IPS-20b (cell line): Measurements from ENCODE around the gene TRMT112.
A peak's percentile ranks its signal among the peaks of the same experiment; 100 is the strongest.
"Not testable (repeated sequence)": the region's sequence is repeated elsewhere in the genome, so short reads cannot be mapped to it uniquely, and the experiment has no call there.

Source experiments
- H3K27ac ChIP-seq: one replicate; pipeline ENCODE4 v1.5.1; 2013; ENCODE audit warnings: low read length
- H3K27me3 ChIP-seq: 2 replicates; pipeline ENCODE4 v1.6.1; 2013; ENCODE audit warnings: mild to moderate bottlenecking, low read length, inconsistent platforms; ENCODE audit not compliant: insufficient read depth
- H3K36me3 ChIP-seq: 2 replicates; pipeline ENCODE4 v1.6.1; 2013; ENCODE audit warnings: low read depth, mild to moderate bottlenecking, inconsistent platforms, low read length, moderate library complexity; ENCODE audit not compliant: insufficient read depth
- H3K4me1 ChIP-seq: 2 replicates; pipeline ENCODE4 v1.6.1; 2013; ENCODE audit warnings: mild to moderate bottlenecking, control low read depth, inconsistent platforms, low read length, moderate library complexity; ENCODE audit not compliant: insufficient read depth
- H3K4me3 ChIP-seq: 2 replicates; pipeline ENCODE4 v1.5.1; 2013; ENCODE audit warnings: mild to moderate bottlenecking, low read length, inconsistent platforms
- H3K9ac ChIP-seq: 2 replicates; pipeline ENCODE4 v1.6.1; 2013; ENCODE audit warnings: low read depth, mild to moderate bottlenecking, inconsistent platforms, low read length, moderate library complexity
- H3K9me3 ChIP-seq: 2 replicates; pipeline ENCODE4 v1.6.1; 2013; ENCODE audit warnings: mild to moderate bottlenecking, low read depth, low read length, inconsistent platforms; ENCODE audit not compliant: insufficient read depth

Gene TRMT112

DNA sequence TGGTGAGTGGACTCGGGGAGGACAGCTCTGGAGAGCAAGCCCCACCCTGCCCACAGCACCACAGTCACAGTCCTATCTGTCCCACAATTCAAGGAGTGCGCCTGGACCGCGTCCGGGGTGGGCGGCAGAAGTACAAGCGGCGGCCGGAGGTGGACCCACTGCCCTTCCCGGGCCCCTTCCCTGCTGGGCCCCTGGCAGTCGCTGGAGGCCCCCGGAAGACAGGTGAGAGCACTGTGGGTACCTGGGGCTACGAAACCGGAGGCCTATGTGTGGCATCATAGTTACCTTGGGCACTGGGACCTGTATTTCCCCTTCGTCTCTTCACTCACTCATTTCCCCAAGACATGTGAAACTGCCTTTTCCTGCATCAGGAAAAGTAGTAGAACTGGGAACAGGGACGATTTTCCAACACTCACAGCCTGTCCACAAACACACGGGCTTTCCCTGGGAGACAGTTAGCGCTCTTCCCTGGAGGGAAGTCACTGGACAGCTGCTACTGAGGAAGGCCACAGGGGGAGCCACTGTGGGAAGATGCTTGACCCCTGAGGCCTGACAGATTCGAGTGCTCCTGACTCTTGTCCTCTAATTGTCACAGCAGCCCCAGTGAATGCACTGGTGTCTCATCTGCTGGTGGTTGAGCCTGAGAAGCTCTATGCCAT is 3.1 kb downstream of the TRMT112 start:
- H3K4me1 ChIP-seq = peaks cover 2% of the 10 kb centered on the region; the same call in 1 of the 2 replicates
- H3K27ac ChIP-seq = no peak overlapping the region
- H3K4me3 ChIP-seq = no peak overlapping the region
- no peak overlapping the region for H3K9ac ChIP-seq
- peaks cover 34% of the 10 kb centered on the region for H3K36me3 ChIP-seq
- H3K27me3 ChIP-seq = no peaks in the 10 kb centered on the region
- no peaks in the 10 kb centered on the region for H3K9me3 ChIP-seq

DNA sequence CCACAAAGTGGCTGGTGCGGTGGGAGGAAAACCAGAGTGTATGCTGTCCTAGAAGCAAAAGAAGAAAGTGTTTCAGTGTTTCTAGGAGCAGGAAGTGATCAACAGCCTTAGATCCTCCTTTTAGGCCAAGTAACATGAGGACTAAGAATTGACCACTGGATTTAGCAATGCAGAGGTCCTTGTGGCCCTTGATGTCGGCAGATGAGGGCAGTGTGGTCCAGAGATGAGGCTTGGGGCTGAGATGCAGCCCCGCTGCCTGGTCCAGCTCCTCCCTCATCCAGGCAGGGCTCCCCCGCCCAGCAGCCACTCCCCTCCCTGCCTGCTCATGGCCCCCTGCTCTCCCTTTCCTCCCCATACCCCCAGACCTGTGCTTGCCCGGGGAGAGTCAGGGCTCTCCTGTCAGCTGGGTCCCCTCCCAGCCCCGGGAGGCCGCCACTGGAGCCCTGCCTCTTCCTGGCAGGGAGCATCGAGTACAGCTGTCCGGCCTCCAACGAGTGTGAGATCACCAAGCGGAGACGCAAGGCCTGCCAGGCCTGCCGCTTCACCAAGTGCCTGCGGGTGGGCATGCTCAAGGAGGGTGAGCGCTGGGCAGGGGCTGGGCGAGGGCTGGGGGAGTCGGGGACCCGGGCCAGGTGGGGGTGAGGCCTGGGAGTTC is 3.7 kb downstream of the TRMT112 start:
- Histone ChIP-seq H3K9me3 (no peaks in the 10 kb centered on the region), H3K9ac (no peak overlapping the region), H3K27ac (no peak overlapping the region), H3K36me3 (peaks cover 34% of the 10 kb centered on the region), H3K4me3 (no peak overlapping the region), H3K27me3 (no peaks in the 10 kb centered on the region), H3K4me1 (no peaks in the 10 kb centered on the region; the same call in 1 of the 2 replicates)

DNA sequence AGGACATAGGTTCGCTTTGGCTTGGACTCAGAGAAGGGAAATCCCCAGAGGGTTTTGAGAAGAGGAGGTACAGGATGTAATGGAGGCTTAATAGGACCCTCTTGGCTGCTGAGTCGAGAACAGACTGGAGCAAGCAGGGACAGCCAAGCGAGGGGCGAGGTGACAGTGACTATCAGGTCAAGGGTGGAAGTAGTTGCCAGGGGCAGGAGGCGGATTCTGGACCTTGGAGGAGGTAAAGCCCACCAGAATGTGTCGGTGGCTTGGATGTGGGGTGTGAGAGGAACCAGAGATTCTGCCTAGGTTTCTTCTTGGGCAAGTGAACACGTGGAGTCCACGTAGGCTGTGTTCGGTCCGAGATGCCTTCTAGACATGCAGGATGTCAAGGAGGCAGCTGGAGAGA is 4.4 kb downstream of the TRMT112 start:
- no peak overlapping the region; the same call in 1 of the 2 replicates for H3K9ac ChIP-seq
- H3K36me3 ChIP-seq = peaks cover 34% of the 10 kb centered on the region
- H3K4me3 ChIP-seq = no peak overlapping the region
- no peaks in the 10 kb centered on the region; the same call in 1 of the 2 replicates for H3K4me1 ChIP-seq
- H3K27me3 ChIP-seq = no peaks in the 10 kb centered on the region
- no peaks in the 10 kb centered on the region for H3K9me3 ChIP-seq
- H3K27ac ChIP-seq = no peak overlapping the region

DNA sequence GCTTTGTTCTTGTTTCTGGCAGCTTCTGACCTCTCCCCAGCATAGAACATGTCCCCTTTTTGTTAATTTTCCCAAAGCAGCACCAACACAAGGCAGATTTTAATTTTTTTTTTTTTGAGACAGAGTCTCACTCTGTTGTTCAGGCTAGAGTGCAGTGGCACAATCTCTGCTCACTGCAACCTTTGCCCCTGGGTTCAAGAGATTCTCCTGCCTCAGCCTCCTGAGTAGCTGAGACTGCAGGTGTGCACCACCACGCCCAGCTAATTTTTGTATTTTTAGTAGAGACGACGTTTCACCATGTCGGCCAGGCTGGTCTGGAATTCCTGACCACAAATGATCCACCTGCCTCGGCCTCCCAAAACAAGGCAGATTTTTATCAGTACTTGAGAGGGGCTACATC is 9.6 kb downstream of the TRMT112 start:
- not testable (repeated sequence) for H3K27me3 ChIP-seq, H3K9me3 ChIP-seq, H3K9ac ChIP-seq, H3K36me3 ChIP-seq, H3K4me3 ChIP-seq, H3K27ac ChIP-seq
- H3K4me1 ChIP-seq = peaks cover 11% of the 10 kb centered on the region; the same call in 1 of the 2 replicates

DNA sequence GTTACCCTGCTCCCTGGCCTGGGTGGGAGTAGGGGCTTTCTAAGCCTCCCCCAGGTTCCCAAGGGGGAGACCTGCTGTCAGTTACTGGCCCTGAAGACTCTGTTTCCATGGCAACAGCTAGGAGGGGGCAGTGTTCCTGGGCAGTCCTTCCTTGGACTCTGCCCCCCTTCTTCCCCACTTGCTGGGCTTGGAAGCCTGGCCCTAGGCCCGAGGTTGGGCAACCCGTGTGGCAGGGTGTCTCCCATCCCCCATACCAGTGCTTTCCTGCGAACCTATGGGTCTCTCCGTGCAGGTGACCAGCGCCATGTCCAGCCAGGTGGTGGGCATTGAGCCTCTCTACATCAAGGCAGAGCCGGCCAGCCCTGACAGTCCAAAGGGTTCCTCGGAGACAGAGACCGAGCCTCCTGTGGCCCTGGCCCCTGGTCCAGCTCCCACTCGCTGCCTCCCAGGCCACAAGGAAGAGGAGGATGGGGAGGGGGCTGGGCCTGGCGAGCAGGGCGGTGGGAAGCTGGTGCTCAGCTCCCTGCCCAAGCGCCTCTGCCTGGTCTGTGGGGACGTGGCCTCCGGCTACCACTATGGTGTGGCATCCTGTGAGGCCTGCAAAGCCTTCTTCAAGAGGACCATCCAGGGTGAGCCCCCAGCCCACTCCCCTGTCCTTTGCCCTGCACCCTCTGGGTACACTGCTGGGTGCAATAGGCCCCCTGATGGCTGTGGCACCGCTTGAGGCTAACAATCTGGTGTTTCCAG is 10.3 kb downstream of the TRMT112 start:
- Histone ChIP-seq H3K36me3 (peaks cover 5% of the 10 kb centered on the region; the same call in 1 of the 2 replicates), H3K27ac (no peak overlapping the region), H3K9ac (peak overlapping the region; percentile 89; the same call in 1 of the 2 replicates), H3K27me3 (peaks cover 6% of the 10 kb centered on the region; the same call in 1 of the 2 replicates), H3K4me1 (peaks cover 11% of the 10 kb centered on the region; the same call in 1 of the 2 replicates), H3K4me3 (peak overlapping the region; percentile 92), H3K9me3 (no peaks in the 10 kb centered on the region)

DNA sequence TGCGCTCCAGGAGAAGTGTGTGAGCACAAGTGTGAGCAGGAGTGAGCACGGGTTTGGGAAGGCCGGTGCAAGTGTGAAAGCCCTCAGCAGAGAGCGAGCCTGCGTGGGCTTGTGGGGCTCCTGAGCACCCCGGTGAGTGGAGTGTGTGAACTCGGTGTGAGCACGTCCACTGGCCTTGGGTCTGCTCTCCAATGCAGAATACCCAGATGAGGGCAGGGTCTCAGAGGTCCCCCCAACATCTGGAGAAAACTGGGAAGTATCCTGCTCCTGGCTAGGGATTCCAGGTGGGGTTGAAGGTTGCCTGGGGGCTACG is 10.8 kb downstream of the TRMT112 start:
- H3K4me1 ChIP-seq = peaks cover 11% of the 10 kb centered on the region; the same call in 1 of the 2 replicates

DNA sequence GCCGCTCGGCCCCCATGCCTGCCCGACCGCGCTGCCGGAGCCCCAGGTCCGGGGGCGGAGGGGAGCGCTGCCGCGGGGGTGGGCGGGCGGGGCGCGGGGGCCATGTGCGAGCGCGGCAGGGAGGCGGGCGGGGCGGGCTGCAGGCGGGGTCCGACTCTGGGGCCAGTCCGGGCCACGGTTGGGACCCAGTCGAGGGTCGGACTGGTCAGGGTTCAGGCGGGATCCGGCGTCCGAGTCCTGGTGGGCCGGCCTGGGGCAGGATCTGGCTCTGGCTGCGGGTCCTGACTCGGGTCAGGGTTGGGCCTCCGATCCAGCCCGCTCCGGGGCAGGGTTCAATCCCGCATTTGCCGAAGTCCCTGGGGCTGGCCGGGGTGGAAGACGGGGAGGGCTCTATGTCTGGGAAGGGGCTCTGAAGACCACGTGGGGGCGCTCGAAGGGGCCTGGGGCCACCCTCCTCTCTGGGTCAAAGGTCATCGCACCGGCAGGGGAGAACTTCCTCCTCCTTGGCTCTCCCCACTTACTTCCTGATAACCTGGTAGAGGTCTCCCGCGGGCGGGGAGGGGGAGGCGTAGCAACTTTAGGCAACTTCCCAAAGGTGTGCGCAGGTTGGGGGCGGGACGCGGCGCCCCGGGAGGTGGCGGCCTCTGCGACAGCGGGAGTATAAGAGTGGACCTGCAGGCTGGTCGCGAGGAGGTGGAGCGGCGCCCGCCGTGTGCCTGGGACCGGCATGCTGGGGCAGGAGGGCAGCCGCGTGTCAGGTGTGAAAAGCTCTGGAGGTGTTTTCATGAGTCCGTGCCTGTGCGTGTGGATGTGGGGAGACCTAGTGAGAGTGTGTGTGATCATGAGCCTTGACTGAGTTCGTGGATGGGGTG is 11.4 kb downstream of the TRMT112 start:
- Histone ChIP-seq H3K27me3 (peaks cover 18% of the 10 kb centered on the region), H3K9ac (peak overlapping the region; percentile 89), H3K4me1 (peaks cover 11% of the 10 kb centered on the region; the same call in 1 of the 2 replicates), H3K36me3 (peaks cover 5% of the 10 kb centered on the region; the same call in 1 of the 2 replicates), H3K27ac (peak overlapping the region; percentile 81), H3K4me3 (peak overlapping the region; percentile 92), H3K9me3 (no peaks in the 10 kb centered on the region)

More for the DNA sequence above, 10.8 kb downstream of the TRMT112 start:
- H3K27ac ChIP-seq = peak overlapping the region; percentile 81
- peak overlapping the region; percentile 89 for H3K9ac ChIP-seq
- H3K9me3 ChIP-seq = no peaks in the 10 kb centered on the region
- H3K27me3 ChIP-seq = peaks cover 12% of the 10 kb centered on the region
- H3K4me3 ChIP-seq = peak overlapping the region; percentile 92
- peaks cover 5% of the 10 kb centered on the region; the same call in 1 of the 2 replicates for H3K36me3 ChIP-seq

DNA sequence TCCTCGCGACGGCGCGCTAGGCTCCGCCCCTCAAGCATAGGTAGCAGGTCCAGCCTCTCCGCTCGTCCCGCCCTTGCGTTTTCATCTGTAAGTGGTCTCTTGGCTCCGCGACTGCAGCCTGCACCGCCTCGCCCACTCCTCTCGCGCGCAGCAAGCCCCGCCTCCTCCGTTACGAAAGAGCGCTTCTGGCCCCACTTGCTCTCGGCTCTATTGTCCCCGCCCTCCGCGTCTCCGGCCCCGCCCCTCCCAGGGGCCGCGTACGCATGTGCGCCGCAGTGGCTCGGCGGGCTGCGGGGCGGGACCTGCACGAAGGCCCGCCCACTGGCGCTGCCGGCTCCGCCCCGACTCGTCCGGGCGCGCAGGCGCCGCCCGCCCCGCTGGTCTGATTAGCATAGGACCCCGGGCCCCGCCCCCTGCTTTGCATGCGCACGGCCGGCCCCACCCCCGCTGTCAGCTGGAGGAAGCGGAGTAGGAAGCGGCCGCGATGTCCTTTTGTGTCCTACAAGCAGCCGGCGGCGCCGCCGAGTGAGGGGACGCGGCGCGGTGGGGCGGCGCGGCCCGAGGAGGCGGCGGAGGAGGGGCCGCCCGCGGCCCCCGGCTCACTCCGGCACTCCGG is 12.2 kb downstream of the TRMT112 start, which contains the start of gene ESRRA:
Gene ESRRA (plus strand): TSS at position 450 of the 616 bp plus-strand sequence. CDS start 1,656 bp downstream, outside the sequence.
- Histone ChIP-seq H3K9me3 (no peaks in the 10 kb centered on the region), H3K27me3 (peaks cover 25% of the 10 kb centered on the region), H3K36me3 (peaks cover 5% of the 10 kb centered on the region; the same call in 1 of the 2 replicates), H3K27ac (peak within 1 kb of the TSS; percentile 95), H3K9ac (peak within 1 kb of the TSS; percentile 96), H3K4me1 (peaks cover 11% of the 10 kb centered on the region; the same call in 1 of the 2 replicates), H3K4me3 (peak within 1 kb of the TSS; percentile 92)

DNA sequence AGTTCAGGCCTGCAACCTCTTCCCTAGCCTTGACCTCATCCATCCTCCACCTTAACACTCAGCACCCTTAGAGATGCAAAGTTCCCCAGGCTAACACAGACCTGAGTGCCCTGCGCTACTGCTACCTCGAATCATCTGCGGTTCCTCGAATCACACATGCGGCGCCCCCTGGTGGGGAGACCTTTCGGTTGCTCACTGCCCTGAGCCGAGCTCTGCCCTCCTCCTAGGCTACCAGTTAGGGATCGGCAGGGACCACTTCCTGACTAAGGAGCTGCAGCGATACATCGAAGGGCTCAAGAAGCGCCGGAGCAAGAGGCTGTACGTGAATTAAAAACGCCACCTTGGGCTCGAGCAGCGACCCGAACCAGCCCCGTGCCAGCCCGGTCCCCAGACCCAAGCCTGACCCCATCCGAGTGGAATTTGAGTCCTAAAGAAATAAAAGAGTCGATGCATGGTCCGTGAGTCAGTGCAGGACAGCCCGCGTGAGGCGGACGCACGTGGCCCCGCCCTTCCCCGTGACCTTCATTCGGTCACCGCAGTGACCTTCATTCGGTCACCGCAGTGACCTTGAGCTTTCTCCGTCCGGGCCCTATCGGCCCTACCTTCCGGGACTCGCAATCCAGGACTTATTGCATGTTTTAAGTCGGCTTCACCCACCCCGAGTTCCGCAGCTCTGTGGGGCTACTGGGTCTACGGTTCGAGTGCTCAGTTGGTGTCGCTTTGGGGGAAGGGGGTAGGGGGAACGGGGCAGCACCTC is 12.9 kb downstream of the TRMT112 start:
- Histone ChIP-seq H3K36me3 (peaks cover 5% of the 10 kb centered on the region; the same call in 1 of the 2 replicates), H3K27ac (peak overlapping the region; percentile 95), H3K4me1 (peaks cover 11% of the 10 kb centered on the region; the same call in 1 of the 2 replicates), H3K4me3 (peak overlapping the region; percentile 88), H3K9me3 (no peaks in the 10 kb centered on the region), H3K27me3 (peaks cover 32% of the 10 kb centered on the region), H3K9ac (peak overlapping the region; percentile 96)

DNA sequence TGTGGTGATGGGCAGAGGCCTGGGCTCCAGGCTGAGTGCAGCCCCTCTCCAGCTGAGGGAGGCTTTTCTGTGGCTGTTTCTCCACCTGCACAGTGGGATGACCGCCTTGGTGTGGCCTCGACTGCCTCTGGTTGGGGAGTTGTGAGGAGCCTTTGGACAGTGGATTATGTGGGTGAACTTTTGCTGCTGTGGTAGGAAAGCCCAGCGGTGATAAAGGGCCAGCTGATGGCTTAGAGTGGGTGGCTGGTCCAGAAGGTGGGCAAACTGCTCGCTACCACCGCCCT is 13.4 kb downstream of the TRMT112 start:
- peak overlapping the region; percentile 88 for H3K4me3 ChIP-seq
- no peak overlapping the region for H3K27ac ChIP-seq
- peaks cover 37% of the 10 kb centered on the region for H3K27me3 ChIP-seq
- H3K9ac ChIP-seq = peak overlapping the region; percentile 96; the same call in 1 of the 2 replicates
- peaks cover 5% of the 10 kb centered on the region; the same call in 1 of the 2 replicates for H3K36me3 ChIP-seq
- no peaks in the 10 kb centered on the region for H3K9me3 ChIP-seq
- H3K4me1 ChIP-seq = peaks cover 11% of the 10 kb centered on the region; the same call in 1 of the 2 replicates
